H9 (cell line): ENCODE measurements around the gene OTOS. TPM values are rescaled to one million over a fixed set of nuclear protein-coding genes. Genes with fewer than 3 reads are reported as not detected.
A peak's percentile ranks its signal among the peaks of the same experiment; 100 is the strongest.

Experiments
- DNase-seq: peaks from one replicate; pipeline ENCODE4 v3.0.0-alpha.2; 2017
- H2AFZ ChIP-seq: one replicate; pipeline ENCODE4 v1.6.1; 2013; ENCODE audit warnings: mild to moderate bottlenecking, low read length, control low read depth, moderate library complexity
- H2AK5ac ChIP-seq: 2 replicates; pipeline ENCODE4 v1.6.1; 2013; ENCODE audit warnings: low read length, control low read depth, mixed read lengths; ENCODE audit not compliant: insufficient read length
- H2BK120ac ChIP-seq: one replicate; pipeline ENCODE4 v1.6.1; 2013; ENCODE audit warnings: low read depth, mild to moderate bottlenecking, low read length, control low read depth, inconsistent platforms; ENCODE audit not compliant: poor library complexity, severe bottlenecking
- H2BK12ac ChIP-seq: 2 replicates; pipeline ENCODE4 v1.6.1; 2013; ENCODE audit warnings: low read length, control low read depth, mixed read lengths, low read depth; ENCODE audit not compliant: insufficient read length
- H2BK15ac ChIP-seq: 2 replicates; pipeline ENCODE4 v1.6.1; 2013; ENCODE audit warnings: low read depth, low read length, control low read depth
- H2BK20ac ChIP-seq: one replicate; pipeline ENCODE4 v1.6.1; 2013; ENCODE audit warnings: low read depth, mild to moderate bottlenecking, low read length, control low read depth, inconsistent platforms; ENCODE audit not compliant: poor library complexity, severe bottlenecking
- H2BK5ac ChIP-seq: 2 replicates; pipeline ENCODE4 v1.6.1; 2013; ENCODE audit warnings: low read length, control low read depth, mixed read lengths; ENCODE audit not compliant: insufficient read length
- H3K14ac ChIP-seq: 2 replicates; pipeline ENCODE4 v1.6.1; 2013; ENCODE audit warnings: low read length, control low read depth; ENCODE audit not compliant: insufficient read depth
- H3K18ac ChIP-seq: 2 replicates; pipeline ENCODE4 v1.6.1; 2013; ENCODE audit warnings: low read depth, mild to moderate bottlenecking, mixed read lengths, low read length, control low read depth; ENCODE audit not compliant: insufficient read length
- H3K23ac ChIP-seq: 2 replicates; pipeline ENCODE4 v1.6.1; 2013; ENCODE audit warnings: low read length, control low read depth, mixed read lengths, low read depth; ENCODE audit not compliant: insufficient read length
- H3K23me2 ChIP-seq: 2 replicates; pipeline ENCODE4 v1.6.1; 2013; ENCODE audit warnings: low read depth, mild to moderate bottlenecking, mixed read lengths, low read length, control low read depth; ENCODE audit not compliant: insufficient read length, poor library complexity, severe bottlenecking
- H3K27ac ChIP-seq: 2 replicates; pipeline ENCODE4 v1.5.1; 2013; ENCODE audit warnings: low read length, control low read depth, mixed read lengths, low read depth; ENCODE audit not compliant: insufficient read length
- H3K27me3 ChIP-seq: 2 replicates; pipeline ENCODE4 v1.6.1; 2013; ENCODE audit warnings: low read length, control low read depth, inconsistent platforms; ENCODE audit not compliant: insufficient read depth
- H3K4ac ChIP-seq: 2 replicates; pipeline ENCODE4 v1.6.1; 2013; ENCODE audit warnings: low read depth, mild to moderate bottlenecking, control low read depth, inconsistent platforms, low read length, moderate library complexity
- H3K4me1 ChIP-seq: 2 replicates; pipeline ENCODE4 v1.6.1; 2013; ENCODE audit warnings: low read length, control low read depth, inconsistent platforms; ENCODE audit not compliant: insufficient read depth
- H3K4me2 ChIP-seq: 2 replicates; pipeline ENCODE4 v1.6.1; 2013; ENCODE audit warnings: low read length, control low read depth, mixed read lengths; ENCODE audit not compliant: insufficient read length, insufficient read depth
- H3K56ac ChIP-seq: 2 replicates; pipeline ENCODE4 v1.6.1; 2013; ENCODE audit warnings: low read depth, mild to moderate bottlenecking, mixed read lengths, low read length, control low read depth; ENCODE audit not compliant: insufficient read length
- H3K79me1 ChIP-seq: 2 replicates; pipeline ENCODE4 v1.6.1; 2013; ENCODE audit warnings: low read depth, mild to moderate bottlenecking, moderate library complexity, low read length, control low read depth, inconsistent platforms; ENCODE audit not compliant: insufficient read depth, poor library complexity, severe bottlenecking
- H3K79me2 ChIP-seq: 2 replicates; pipeline ENCODE4 v1.6.1; 2013; ENCODE audit warnings: low read length, control low read depth, inconsistent platforms; ENCODE audit not compliant: insufficient read depth
- H3K9ac ChIP-seq: 2 replicates; pipeline ENCODE4 v1.6.1; 2013; ENCODE audit warnings: low read length, control low read depth, mixed read lengths; ENCODE audit not compliant: insufficient read length; ENCODE audit errors: extremely low read depth
- H3K9me3 ChIP-seq: one replicate; pipeline ENCODE4 v1.6.1; 2013; ENCODE audit warnings: low read depth, low read length, inconsistent platforms; ENCODE audit not compliant: control insufficient read depth
- H3T11ph ChIP-seq: one replicate; pipeline ENCODE4 v1.6.1; 2013; ENCODE audit warnings: mild to moderate bottlenecking, low read length, control low read depth, inconsistent platforms
- H4K20me1 ChIP-seq: one replicate; pipeline ENCODE4 v1.6.1; 2013; ENCODE audit not compliant: control insufficient read depth, insufficient read length, insufficient read depth
- H4K5ac ChIP-seq: 2 replicates; pipeline ENCODE4 v1.6.1; 2013; ENCODE audit warnings: low read depth, mild to moderate bottlenecking, mixed read lengths, low read length, control low read depth; ENCODE audit not compliant: insufficient read length
- H4K8ac ChIP-seq: replicated peaks from 2 replicates; pipeline ENCODE4 v1.6.1; 2013; ENCODE audit warnings: low read length, control low read depth, mixed read lengths, low read depth; ENCODE audit not compliant: insufficient read length
- H4K91ac ChIP-seq: 2 replicates; pipeline ENCODE4 v1.6.1; 2013; ENCODE audit warnings: low read depth, mild to moderate bottlenecking, moderate library complexity, mixed read lengths, low read length, control low read depth; ENCODE audit not compliant: insufficient read length
- H3K27ac Mint-ChIP-seq, 3 experiments: 2 replicates in 2 of 3; 3 replicates in 1 of 3; pipeline ENCODE4 v1.8.0; 2020 to 2021; ENCODE audit warnings: mixed read lengths in 3 of 3, mild to moderate bottlenecking in 1 of 3, moderate library complexity in 1 of 3
- H3K27me3 Mint-ChIP-seq: 2 replicates; pipeline ENCODE4 v1.8.0; 2021; ENCODE audit warnings: low read depth, mild to moderate bottlenecking, moderate library complexity, mixed read lengths
- H3K36me3 Mint-ChIP-seq, 3 experiments: 2 replicates in 2 of 3; 3 replicates in 1 of 3; pipeline ENCODE4 v1.8.0; 2020 to 2021; ENCODE audit warnings: low read depth in 3 of 3, mixed read lengths in 3 of 3; ENCODE audit not compliant: insufficient read depth in 1 of 3
- H3K4me1 Mint-ChIP-seq, 2 experiments: 2 replicates each; pipeline ENCODE4 v1.8.0; 2020; ENCODE audit warnings: mixed read lengths in 2 of 2
- H3K4me3 Mint-ChIP-seq, 2 experiments: 2 replicates in 1 of 2; 3 replicates in 1 of 2; pipeline ENCODE4 v1.8.0; 2020 to 2021; ENCODE audit warnings: mild to moderate bottlenecking in 2 of 2, mixed read lengths in 2 of 2, moderate library complexity in 1 of 2
- H3K9me3 Mint-ChIP-seq, 2 experiments: 2 replicates in 1 of 2; 3 replicates in 1 of 2; pipeline ENCODE4 v1.8.0; 2020; ENCODE audit warnings: mild to moderate bottlenecking in 2 of 2, mixed read lengths in 2 of 2, moderate library complexity in 1 of 2
- CTCF ChIP-seq: fragments of 200-600 bp; sonication (generic); conservative IDR thresholded peaks from 3 replicates; pipeline ENCODE4 v1.8.0; 2021; ENCODE audit warnings: antibody characterized with exemption, mild to moderate bottlenecking
- WGBS: extraction: QIAGEN DNeasy Blood & Tissue Kit; methylation state at CpG from one replicate; pipeline ENCODE4 v1.1.7; 2013; ENCODE audit warnings: missing lambda C conversion rate, low lambda C conversion rate, mixed read lengths; ENCODE audit not compliant: insufficient read length; ENCODE audit errors: extremely low coverage; 5-methylcytosine and 5-hydroxymethylcytosine counted together
- total RNA-seq: library from RNA; stranded (reverse); gene quantifications from 2 replicates; pipeline ENCODE4 v1.2.1, GENCODE V29; 2021

Gene OTOS
- total RNA-seq, 1 experiment from 2014 or later, result not detected

- no peak overlapping the region for H4K5ac ChIP-seq
- H2BK5ac ChIP-seq, result no peak overlapping the region
- no peak overlapping the region for H3K4me2 ChIP-seq
- H3K18ac ChIP-seq, result no peak overlapping the region
- H3K9ac ChIP-seq, result no peak overlapping the region
- DNase-seq, result peak; percentile 10
- no peaks in the 10 kb centered on the region for H4K20me1 ChIP-seq
- no peak overlapping the region for H4K91ac ChIP-seq
- H3K23ac ChIP-seq, result no peak overlapping the region
- H2BK12ac ChIP-seq, result no peak overlapping the region
- H2AFZ ChIP-seq, result no peak overlapping the region
- H2BK120ac ChIP-seq, result no peak overlapping the region
- H3K4me3 Mint-ChIP-seq, result no peak overlapping the region
- H3K9me3 Mint-ChIP-seq, result no peaks in the 10 kb centered on the region
- no CpG with 5 or more reads among the region's 7 CpGs for WGBS
- no peaks in the 10 kb centered on the region for H3K23me2 ChIP-seq
- no peaks in the 10 kb centered on the region for H3K9me3 ChIP-seq
- no peak overlapping the region for H2BK20ac ChIP-seq
- no peaks in the 10 kb centered on the region for H3K4me1 ChIP-seq
- H3K36me3 Mint-ChIP-seq, result peaks cover 34 to 60% (median 53%) of the 10 kb centered on the region in 3 experiments
- H3K27me3 ChIP-seq, result no peaks in the 10 kb centered on the region
- H3K79me1 ChIP-seq, result no peaks in the 10 kb centered on the region
- no peak overlapping the region for H3K27ac ChIP-seq
- H3T11ph ChIP-seq, result no peak overlapping the region
- H3K4me1 Mint-ChIP-seq, result no peaks in the 10 kb centered on the region
- H3K4ac ChIP-seq, result no peak overlapping the region
- no peaks in the 10 kb centered on the region for H3K79me2 ChIP-seq
- no peaks in the 10 kb centered on the region; the same call in 1 of the 2 replicates for H3K27me3 Mint-ChIP-seq
- no peak overlapping the region for H4K8ac ChIP-seq
- H3K27ac Mint-ChIP-seq, result 0 out of 7 replicates have a peak overlapping the region, but pooled peaks of 1 of the 3 experiments have one; percentile 71
- H2BK15ac ChIP-seq, result no peak overlapping the region
- no peak overlapping the region for H2AK5ac ChIP-seq
- no peak overlapping the region for H3K14ac ChIP-seq
- no peak for TF ChIP-seq CTCF
- no peak overlapping the region for H3K56ac ChIP-seq
Measured at GRCh38 chr2:240127191-240127750, 13.2 kb downstream of the OTOS start.
